Endodermal cell (in vitro differentiated cells): ENCODE results near the gene PAX5. TPM values are rescaled to one million over a fixed set of nuclear protein-coding genes. Genes with fewer than 3 reads are reported as not detected.

Source experiments
- DNase-seq: peaks from one replicate; pipeline ENCODE4 v3.0.0-alpha.2; 2017
- H3K27ac ChIP-seq: 2 replicates; pipeline ENCODE4 v1.5.1; 2013; ENCODE audit warnings: mild to moderate bottlenecking, low read depth, low read length, moderate library complexity
- H3K27me3 ChIP-seq: 2 replicates; pipeline ENCODE4 v1.6.1; 2013; ENCODE audit warnings: mild to moderate bottlenecking, low read length, moderate library complexity; ENCODE audit not compliant: insufficient read depth, control insufficient read depth, poor library complexity, severe bottlenecking
- H3K36me3 ChIP-seq: 2 replicates; pipeline ENCODE4 v1.7.0; 2013; ENCODE audit warnings: mild to moderate bottlenecking, low read length, moderate library complexity; ENCODE audit not compliant: control insufficient read depth, insufficient read depth
- H3K4me1 ChIP-seq: one replicate; pipeline ENCODE4 v1.7.0; 2013; ENCODE audit warnings: low read length; ENCODE audit not compliant: control insufficient read depth, insufficient read depth
- H3K4me3 ChIP-seq: 2 replicates; pipeline ENCODE4 v1.5.1; 2013; ENCODE audit warnings: mild to moderate bottlenecking, low read length, moderate library complexity
- H3K9ac ChIP-seq: 2 replicates; pipeline ENCODE4 v1.6.1; 2013; ENCODE audit warnings: mild to moderate bottlenecking, low read length, moderate library complexity; ENCODE audit not compliant: poor library complexity, severe bottlenecking; ENCODE audit errors: extremely low read depth
- H3K9me3 ChIP-seq: 2 replicates; pipeline ENCODE4 v1.6.1; 2013; ENCODE audit warnings: mild to moderate bottlenecking, low read length, moderate library complexity; ENCODE audit not compliant: control insufficient read depth
- H3K27ac Mint-ChIP-seq: 2 replicates; pipeline ENCODE4 v1.8.0; 2020; ENCODE audit warnings: mixed read lengths
- H3K27me3 Mint-ChIP-seq: 2 replicates; pipeline ENCODE4 v1.8.0; 2021; ENCODE audit warnings: mild to moderate bottlenecking, mixed read lengths; ENCODE audit not compliant: insufficient read depth
- H3K36me3 Mint-ChIP-seq: 2 replicates; pipeline ENCODE4 v1.8.0; 2020; ENCODE audit warnings: low read depth, mixed read lengths
- H3K4me1 Mint-ChIP-seq: 2 replicates; pipeline ENCODE4 v1.8.0; 2020; ENCODE audit warnings: mixed read lengths
- H3K4me3 Mint-ChIP-seq: 2 replicates; pipeline ENCODE4 v1.8.0; 2020; ENCODE audit warnings: mild to moderate bottlenecking, moderate library complexity, mixed read lengths
- H3K9me3 Mint-ChIP-seq: 2 replicates; pipeline ENCODE4 v1.8.0; 2020; ENCODE audit warnings: mild to moderate bottlenecking, mixed read lengths
- CTCF ChIP-seq: fragments of 200-600 bp; sonication (generic); conservative IDR thresholded peaks from 2 replicates; pipeline ENCODE4 v1.5.0; 2021; ENCODE audit warnings: antibody characterized with exemption, mild to moderate bottlenecking
- WGBS, 2 experiments: methylation state at CpG; one replicate each; pipeline versions ENCODE4 v1.1.5 to v1.1.7; 2013; ENCODE audit warnings: missing lambda C conversion rate in 2 of 2, mixed read lengths in 1 of 2; ENCODE audit not compliant: insufficient coverage in 1 of 2, insufficient read length in 1 of 2; 5-methylcytosine and 5-hydroxymethylcytosine counted together
- total RNA-seq, 2 donors: library from RNA; stranded (reverse); fragmentation: NEBNext Ultra II Directional in 1 of 2; extraction: Animal tissue kit (Norgen Biotek cat#: 25700) in 1 of 2; gene quantifications; 2 replicates in 1 of 2; 3 replicates in 1 of 2; pipeline ENCODE4 v1.2.1, GENCODE V29; 2021

Gene PAX5
- total RNA-seq, 2 donors from 2014 or later = 0.15 TPM; not detected in 1

GRCh38 chr9:36866840-36867239 lies 167.2 kb downstream of the PAX5 start:
- no peak overlapping the region for H3K27ac ChIP-seq
- Mint-ChIP-seq H3K4me1 (peaks cover 13% of the 10 kb centered on the region), H3K4me3 (no peak overlapping the region), H3K9me3 (no peaks in the 10 kb centered on the region), H3K27me3 (peaks cover 73% of the 10 kb centered on the region), H3K36me3 (no peaks in the 10 kb centered on the region), H3K27ac (no peak overlapping the region)
- DNase-seq = peak; percentile 80
- peak; percentile 64 for TF ChIP-seq CTCF
- H3K36me3 ChIP-seq = no peaks in the 10 kb centered on the region
- H3K9me3 ChIP-seq = no peaks in the 10 kb centered on the region
- WGBS, 2 experiments = 74% methylated on average over 5 to 7 of the region's 7 CpGs
- H3K4me3 ChIP-seq = no peak overlapping the region
- H3K4me1 ChIP-seq = peaks cover 4% of the 10 kb centered on the region
- H3K27me3 ChIP-seq = peaks cover 70% of the 10 kb centered on the region
- H3K9ac ChIP-seq = no peak overlapping the region

GRCh38 chr9:36865731-36866635 lies 168.1 kb downstream of the PAX5 start:
- H3K27me3 ChIP-seq = peaks cover 61% of the 10 kb centered on the region
- no peak overlapping the region for H3K4me3 Mint-ChIP-seq

More at GRCh38 chr9:36865731-36866635, 168.1 kb downstream of the PAX5 start:
- peaks cover 74% of the 10 kb centered on the region for H3K27me3 Mint-ChIP-seq
- no peak for DNase-seq
- Histone ChIP-seq H3K9me3 (no peaks in the 10 kb centered on the region), H3K36me3 (no peaks in the 10 kb centered on the region), H3K4me3 (no peak overlapping the region), H3K4me1 (peaks cover 4% of the 10 kb centered on the region), H3K9ac (no peak overlapping the region), H3K27ac (no peak overlapping the region)
- TF ChIP-seq CTCF = no peak
- no peaks in the 10 kb centered on the region for H3K9me3 Mint-ChIP-seq
- no peak overlapping the region for H3K27ac Mint-ChIP-seq
- H3K4me1 Mint-ChIP-seq = peaks cover 13% of the 10 kb centered on the region
- WGBS, 2 experiments = 93 to 97% methylated on average over 15 to 20 of the region's 20 CpGs
- H3K36me3 Mint-ChIP-seq = no peaks in the 10 kb centered on the region
